Measurements from ENCODE around the gene PRPF40B. TPM values are rescaled to one million over a fixed set of nuclear protein-coding genes. Genes with fewer than 3 reads are reported as not detected.

PRPF40B gene
- total and polyA plus RNA-seq, 2 of the 13 experiments (the other 11 are each of a cell fraction or from before 2014, with no cell fraction given) = 5.0 to 7.8 TPM

DNA sequence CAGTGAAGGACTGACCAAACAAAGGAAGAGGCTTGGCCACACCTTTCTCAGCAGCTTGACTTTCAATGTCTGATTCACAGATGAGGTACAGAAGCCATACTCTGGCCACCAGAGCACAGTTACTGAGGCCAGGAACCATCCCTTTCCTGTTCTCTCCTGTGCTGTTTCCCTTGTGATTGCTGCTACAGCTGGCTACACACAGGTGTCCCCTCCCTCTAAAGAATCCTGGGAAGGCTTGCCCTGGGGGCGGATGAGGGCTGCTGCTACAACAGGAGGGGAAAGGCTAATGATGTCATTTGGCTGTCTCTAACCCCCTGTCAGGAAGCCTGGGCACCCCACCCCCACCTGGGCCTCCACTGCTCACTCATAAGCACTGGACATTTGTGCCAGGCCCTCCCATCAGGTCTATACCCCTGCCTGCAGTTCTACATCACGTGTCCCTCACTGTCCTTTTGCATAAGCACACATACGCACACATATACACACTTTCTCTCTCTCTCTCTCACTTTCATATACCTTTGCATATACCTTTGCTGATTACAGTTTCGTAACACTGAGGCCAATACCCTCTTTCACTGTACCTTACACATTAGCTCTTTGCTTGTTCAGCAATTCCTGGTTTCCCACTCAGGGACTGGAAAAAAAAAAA, 41.4 kb downstream of the PRPF40B start:
- Histone ChIP-seq H3K27me3 (ENCODE audit: control insufficient read depth in 1 of 2, insufficient read depth in 2 of 2, low read length in 2 of 2) (no peaks in the 10 kb centered on the region; a peak in 1 of 5 replicates), H2AFZ (ENCODE audit: low read length) (no peak overlapping the region), H3K4me3 (replicated peaks in 1 of 3; ENCODE audit: insufficient read depth in 1 of 3, low read depth in 2 of 3, low read length in 3 of 3) (no peak overlapping the region), H3K27ac (ENCODE audit: extremely low read length, insufficient read depth, low read length) (no peak overlapping the region), H3K4me2 (ENCODE audit: low read depth, low read length) (no peak overlapping the region), H3K9me3 (ENCODE audit: low read length) (no peaks in the 10 kb centered on the region), H3K36me3 (replicated peaks in 1 of 2; ENCODE audit: control insufficient read depth in 1 of 2, insufficient read depth in 2 of 2, low read length in 2 of 2) (no peaks in the 10 kb centered on the region), H3K79me2 (ENCODE audit: insufficient read depth, low read length) (no peaks in the 10 kb centered on the region), H3K9ac (ENCODE audit: insufficient read depth, low read depth, low read length) (no peak overlapping the region), H3K4me1 (ENCODE audit: insufficient read depth, low read length) (peaks cover 15% of the 10 kb centered on the region), H4K20me1 (ENCODE audit: insufficient read depth, low read length) (no peaks in the 10 kb centered on the region)
- FAIRE-seq (no peak), ATAC-seq (no peak), DNase-seq (ENCODE audit: low spot score) (no peak)
- WGBS (ENCODE audit: low lambda C conversion rate) = 33% methylated on average over 4 of the region's 4 CpGs
- POLR2A ChIA-PET = no interaction called here
- CTCF ChIA-PET (ENCODE audit: low intra/inter-chr PET ratio, low total read pairs) = no interaction called here
- in situ Hi-C loops (cut with HindIII; ENCODE audit: extremely low pct_ligation_motif_present, low pct_unique_long_range_greater_than_20kb) = no loop called here
- intact Hi-C loops (cut with micrococcal nuclease; ENCODE audit: unreplicated experiment) = no loop called here
- no TSS peak for BruUV-seq (replicated peaks)
- TF ChIP-seq, protein P1, sequence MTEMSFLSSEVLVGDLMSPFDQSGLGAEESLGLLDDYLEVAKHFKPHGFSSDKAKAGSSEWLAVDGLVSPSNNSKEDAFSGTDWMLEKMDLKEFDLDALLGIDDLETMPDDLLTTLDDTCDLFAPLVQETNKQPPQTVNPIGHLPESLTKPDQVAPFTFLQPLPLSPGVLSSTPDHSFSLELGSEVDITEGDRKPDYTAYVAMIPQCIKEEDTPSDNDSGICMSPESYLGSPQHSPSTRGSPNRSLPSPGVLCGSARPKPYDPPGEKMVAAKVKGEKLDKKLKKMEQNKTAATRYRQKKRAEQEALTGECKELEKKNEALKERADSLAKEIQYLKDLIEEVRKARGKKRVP (CRISPR knock-in tag; IDR thresholded peaks at IDR 0.05) = no peak
- TF ChIP-seq ZNF788 (CRISPR knock-in tag; IDR thresholded peaks at IDR 0.05; ENCODE audit: borderline replicate concordance) (no peak), GPN1 (CRISPR knock-in tag; IDR thresholded peaks at IDR 0.05; ENCODE audit: borderline replicate concordance) (no peak), MBD4 (IDR thresholded peaks at IDR 0.05; ENCODE audit: borderline replicate concordance, low read length) (no peak), ZNF839 (CRISPR knock-in tag; IDR thresholded peaks at IDR 0.05; ENCODE audit: borderline replicate concordance) (no peak), ZFP36L2 (CRISPR knock-in tag; IDR thresholded peaks at IDR 0.05) (no peak), MAFK (conservative IDR thresholded peaks at IDR 0.05 in 1 of 2, IDR thresholded peaks at IDR 0.05 in 1 of 2; ENCODE audit: low read length in 2 of 2) (peak; percentile 14 to 34; a peak in 1 of 4 replicates)
- TF ChIP-seq, protein P2, sequence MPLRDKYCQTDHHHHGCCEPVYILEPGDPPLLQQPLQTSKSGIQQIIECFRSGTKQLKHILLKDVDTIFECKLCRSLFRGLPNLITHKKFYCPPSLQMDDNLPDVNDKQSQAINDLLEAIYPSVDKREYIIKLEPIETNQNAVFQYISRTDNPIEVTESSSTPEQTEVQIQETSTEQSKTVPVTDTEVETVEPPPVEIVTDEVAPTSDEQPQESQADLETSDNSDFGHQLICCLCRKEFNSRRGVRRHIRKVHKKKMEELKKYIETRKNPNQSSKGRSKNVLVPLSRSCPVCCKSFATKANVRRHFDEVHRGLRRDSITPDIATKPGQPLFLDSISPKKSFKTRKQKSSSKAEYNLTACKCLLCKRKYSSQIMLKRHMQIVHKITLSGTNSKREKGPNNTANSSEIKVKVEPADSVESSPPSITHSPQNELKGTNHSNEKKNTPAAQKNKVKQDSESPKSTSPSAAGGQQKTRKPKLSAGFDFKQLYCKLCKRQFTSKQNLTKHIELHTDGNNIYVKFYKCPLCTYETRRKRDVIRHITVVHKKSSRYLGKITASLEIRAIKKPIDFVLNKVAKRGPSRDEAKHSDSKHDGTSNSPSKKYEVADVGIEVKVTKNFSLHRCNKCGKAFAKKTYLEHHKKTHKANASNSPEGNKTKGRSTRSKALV (CRISPR knock-in tag; IDR thresholded peaks at IDR 0.05) = no peak
- TF ChIP-seq, protein P3, sequence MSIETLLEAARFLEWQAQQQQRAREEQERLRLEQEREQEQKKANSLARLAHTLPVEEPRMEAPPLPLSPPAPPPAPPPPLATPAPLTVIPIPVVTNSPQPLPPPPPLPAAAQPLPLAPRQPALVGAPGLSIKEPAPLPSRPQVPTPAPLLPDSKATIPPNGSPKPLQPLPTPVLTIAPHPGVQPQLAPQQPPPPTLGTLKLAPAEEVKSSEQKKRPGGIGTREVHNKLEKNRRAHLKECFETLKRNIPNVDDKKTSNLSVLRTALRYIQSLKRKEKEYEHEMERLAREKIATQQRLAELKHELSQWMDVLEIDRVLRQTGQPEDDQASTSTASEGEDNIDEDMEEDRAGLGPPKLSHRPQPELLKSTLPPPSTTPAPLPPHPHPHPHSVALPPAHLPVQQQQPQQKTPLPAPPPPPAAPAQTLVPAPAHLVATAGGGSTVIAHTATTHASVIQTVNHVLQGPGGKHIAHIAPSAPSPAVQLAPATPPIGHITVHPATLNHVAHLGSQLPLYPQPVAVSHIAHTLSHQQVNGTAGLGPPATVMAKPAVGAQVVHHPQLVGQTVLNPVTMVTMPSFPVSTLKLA (IDR thresholded peaks at IDR 0.05) = no peak
- TF ChIP-seq, protein P4, sequence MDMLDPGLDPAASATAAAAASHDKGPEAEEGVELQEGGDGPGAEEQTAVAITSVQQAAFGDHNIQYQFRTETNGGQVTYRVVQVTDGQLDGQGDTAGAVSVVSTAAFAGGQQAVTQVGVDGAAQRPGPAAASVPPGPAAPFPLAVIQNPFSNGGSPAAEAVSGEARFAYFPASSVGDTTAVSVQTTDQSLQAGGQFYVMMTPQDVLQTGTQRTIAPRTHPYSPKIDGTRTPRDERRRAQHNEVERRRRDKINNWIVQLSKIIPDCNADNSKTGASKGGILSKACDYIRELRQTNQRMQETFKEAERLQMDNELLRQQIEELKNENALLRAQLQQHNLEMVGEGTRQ (IDR thresholded peaks at IDR 0.05; ENCODE audit: low read depth, low read length) = 0 out of 2 replicates have a peak, but pooled peaks have one; percentile 7
- TF ChIP-seq, protein P4 (CRISPR knock-in tag; IDR thresholded peaks at IDR 0.05; ENCODE audit: borderline replicate concordance) = no peak

All from HepG2 (cell line).